SU-DHL-6 (cell line): ENCODE data around the gene EML1.
A peak's percentile ranks its signal among the peaks of the same experiment; 100 is the strongest.
"Not testable (repeated sequence)": the region's sequence is repeated elsewhere in the genome, so short reads cannot be mapped to it uniquely, and the experiment has no call there.

Source experiments
- H2AFZ ChIP-seq: fragments of 200-600 bp; sonication (generic); 2 replicates; pipeline ENCODE4 v1.6.1; 2014; ENCODE audit warnings: low read depth, mild to moderate bottlenecking, moderate library complexity, mixed read lengths, antibody characterized with exemption, low read length; ENCODE audit not compliant: severe bottlenecking
- H3F3A ChIP-seq: fragments of 200-600 bp; shearing (Covaris generic); 2 replicates; pipeline ENCODE4 v1.6.0; 2016; ENCODE audit warnings: antibody characterized with exemption, mild to moderate bottlenecking; ENCODE audit not compliant: insufficient read depth
- H3K27ac ChIP-seq: fragments of 200-600 bp; sonication (generic); 2 replicates; pipeline ENCODE4 v1.5.1; 2016; ENCODE audit warnings: low read depth, mild to moderate bottlenecking, low read length, moderate library complexity, mixed read lengths
- H3K27me3 ChIP-seq: fragments of 200-600 bp; sonication (generic), shearing (Covaris generic); 2 replicates; pipeline ENCODE4 v1.6.0; 2014; ENCODE audit warnings: mild to moderate bottlenecking, low read length
- H3K36me3 ChIP-seq: fragments of 200-600 bp; sonication (generic); 2 replicates; pipeline ENCODE4 v1.6.1; 2014; ENCODE audit warnings: mild to moderate bottlenecking, low read length, mixed read lengths
- H3K4me2 ChIP-seq: fragments of 300-600, 200-600 bp; shearing (Covaris generic), sonication (generic); 2 replicates; pipeline ENCODE4 v1.6.0; 2014; ENCODE audit warnings: low read length, low read depth, mild to moderate bottlenecking; ENCODE audit not compliant: poor library complexity, severe bottlenecking
- H3K4me3 ChIP-seq: fragments of 200-600 bp; sonication (generic); 2 replicates; pipeline ENCODE4 v1.5.1; 2014; ENCODE audit warnings: antibody characterized with exemption, low read length, mild to moderate bottlenecking, mixed read lengths; ENCODE audit not compliant: insufficient read depth, poor library complexity, severe bottlenecking
- H3K79me2 ChIP-seq: fragments of 200-600 bp; sonication (generic); 2 replicates; pipeline ENCODE4 v1.6.1; 2014; ENCODE audit warnings: mild to moderate bottlenecking, low read length, moderate library complexity; ENCODE audit not compliant: insufficient read depth
- H3K9ac ChIP-seq: fragments of 200-600 bp; sonication (generic); 2 replicates; pipeline ENCODE4 v1.7.0; 2014; ENCODE audit warnings: mild to moderate bottlenecking, low read length
- H3K9me2 ChIP-seq: fragments of 200-600 bp; sonication (generic); replicated peaks from 2 replicates; pipeline ENCODE4 v1.6.1; 2014; ENCODE audit warnings: low read length; ENCODE audit not compliant: insufficient read depth
- H3K9me3 ChIP-seq: fragments of 200-600 bp; sonication (generic); 2 replicates; pipeline ENCODE4 v1.6.1; 2014; ENCODE audit warnings: low read length, mixed read lengths; ENCODE audit not compliant: insufficient read depth
- H4K20me1 ChIP-seq: fragments of 200-600 bp; sonication (generic); 2 replicates; pipeline ENCODE4 v1.6.1; 2014; ENCODE audit warnings: low read depth, mild to moderate bottlenecking, antibody characterized with exemption, low read length, moderate library complexity, mixed read lengths
- EZH2phosphoT487 ChIP-seq: fragments of 200-600 bp; sonication (generic), shearing (Covaris generic); conservative IDR thresholded peaks from 2 replicates; pipeline ENCODE4 v1.6.1; 2018; ENCODE audit warnings: mild to moderate bottlenecking, antibody characterized with exemption, low read length, moderate library complexity, mixed read lengths
- TF ChIP-seq, protein P1 (sequence below): fragments of 200-600 bp; sonication (generic); IDR thresholded peaks from one replicate; pipeline ENCODE4 v1.5.1; 2017; ENCODE audit warnings: antibody characterized with exemption, mild to moderate bottlenecking, low read length, moderate library complexity; ENCODE audit not compliant: insufficient read depth, poor library complexity, severe bottlenecking

The EML1 gene

GRCh38 chr14:99945732-99946651, 152.8 kb downstream of the EML1 start:
- Histone ChIP-seq H3K4me3 (no peak overlapping the region), H2AFZ (no peak overlapping the region), H3K4me2 (no peak overlapping the region), H3K27ac (no peak overlapping the region), H3K27me3 (no peaks in the 10 kb centered on the region), H3F3A (no peaks in the 10 kb centered on the region), H4K20me1 (no peaks in the 10 kb centered on the region), H3K9me2 (no peaks in the 10 kb centered on the region), H3K9me3 (no peaks in the 10 kb centered on the region), H3K9ac (no peak overlapping the region), H3K36me3 (no peaks in the 10 kb centered on the region), H3K79me2 (no peaks in the 10 kb centered on the region)
- TF ChIP-seq, protein P1, sequence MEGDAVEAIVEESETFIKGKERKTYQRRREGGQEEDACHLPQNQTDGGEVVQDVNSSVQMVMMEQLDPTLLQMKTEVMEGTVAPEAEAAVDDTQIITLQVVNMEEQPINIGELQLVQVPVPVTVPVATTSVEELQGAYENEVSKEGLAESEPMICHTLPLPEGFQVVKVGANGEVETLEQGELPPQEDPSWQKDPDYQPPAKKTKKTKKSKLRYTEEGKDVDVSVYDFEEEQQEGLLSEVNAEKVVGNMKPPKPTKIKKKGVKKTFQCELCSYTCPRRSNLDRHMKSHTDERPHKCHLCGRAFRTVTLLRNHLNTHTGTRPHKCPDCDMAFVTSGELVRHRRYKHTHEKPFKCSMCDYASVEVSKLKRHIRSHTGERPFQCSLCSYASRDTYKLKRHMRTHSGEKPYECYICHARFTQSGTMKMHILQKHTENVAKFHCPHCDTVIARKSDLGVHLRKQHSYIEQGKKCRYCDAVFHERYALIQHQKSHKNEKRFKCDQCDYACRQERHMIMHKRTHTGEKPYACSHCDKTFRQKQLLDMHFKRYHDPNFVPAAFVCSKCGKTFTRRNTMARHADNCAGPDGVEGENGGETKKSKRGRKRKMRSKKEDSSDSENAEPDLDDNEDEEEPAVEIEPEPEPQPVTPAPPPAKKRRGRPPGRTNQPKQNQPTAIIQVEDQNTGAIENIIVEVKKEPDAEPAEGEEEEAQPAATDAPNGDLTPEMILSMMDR = no peak
- TF ChIP-seq EZH2phosphoT487 = no peak

- Histone ChIP-seq H3K9ac (no peak overlapping the region), H3K9me3 (no peaks in the 10 kb centered on the region), H3K9me2 (no peaks in the 10 kb centered on the region), H3K4me3 (no peak overlapping the region), H4K20me1 (no peaks in the 10 kb centered on the region), H2AFZ (no peak overlapping the region), H3K36me3 (no peaks in the 10 kb centered on the region), H3K27ac (no peak overlapping the region), H3K79me2 (no peaks in the 10 kb centered on the region), H3K27me3 (no peaks in the 10 kb centered on the region), H3K4me2 (no peak overlapping the region), H3F3A (no peaks in the 10 kb centered on the region)
- TF ChIP-seq, protein P1 = peak; percentile 98
- no peak for TF ChIP-seq EZH2phosphoT487
Observed at GRCh38 chr14:99946652-99947489, 153.7 kb downstream of the EML1 start.

GRCh38 chr14:99947695-99948094, 154.5 kb downstream of the EML1 start:
- Histone ChIP-seq H3K4me3 (no peak overlapping the region), H3K36me3 (no peaks in the 10 kb centered on the region), H3K9ac (no peak overlapping the region), H3K9me3 (no peaks in the 10 kb centered on the region), H3K79me2 (no peaks in the 10 kb centered on the region), H2AFZ (no peak overlapping the region), H3K4me2 (no peak overlapping the region), H3F3A (no peaks in the 10 kb centered on the region), H3K27ac (no peak overlapping the region), H3K27me3 (no peaks in the 10 kb centered on the region), H3K9me2 (no peaks in the 10 kb centered on the region), H4K20me1 (no peaks in the 10 kb centered on the region)
- no peak for TF ChIP-seq EZH2phosphoT487
- TF ChIP-seq, protein P1 = no peak

DNA sequence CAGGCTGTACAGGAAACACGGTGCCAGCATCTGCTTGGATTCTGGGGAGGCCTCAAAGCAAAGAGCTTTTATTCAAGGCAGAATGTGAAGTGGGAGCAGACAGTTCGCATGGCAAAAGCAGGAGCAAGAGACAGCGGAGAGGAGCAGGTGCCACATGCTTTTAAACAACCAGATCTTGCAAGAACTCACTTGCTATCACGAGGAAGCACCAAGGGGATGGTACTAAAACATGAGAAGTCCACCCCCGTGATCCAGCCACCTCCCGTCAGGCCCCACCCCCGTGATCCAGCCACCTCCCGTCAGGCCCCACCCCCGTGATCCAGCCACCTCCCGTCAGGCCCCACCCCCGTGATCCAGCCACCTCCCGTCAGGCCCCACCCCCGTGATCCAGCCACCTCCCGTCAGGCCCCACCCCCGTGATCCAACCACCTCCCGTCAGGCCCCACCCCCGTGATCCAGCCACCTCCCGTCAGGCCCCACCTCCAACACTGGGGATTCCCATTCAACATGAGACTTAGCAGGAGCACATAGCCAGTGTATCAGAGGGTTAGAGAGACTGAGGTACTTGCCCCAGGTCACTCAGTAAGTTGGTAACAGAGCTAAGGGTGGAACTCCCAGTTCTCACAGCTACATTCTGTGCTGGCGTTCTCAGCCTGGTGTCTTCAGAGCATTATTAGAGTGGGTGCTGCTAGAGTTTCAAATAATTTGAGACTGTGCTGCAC, 156.0 kb downstream of the EML1 start:
- not testable (repeated sequence) for H3F3A ChIP-seq, H3K4me3 ChIP-seq, H3K4me2 ChIP-seq, H3K9ac ChIP-seq, H3K9me2 ChIP-seq, H2AFZ ChIP-seq, H3K9me3 ChIP-seq, H3K27me3 ChIP-seq, H3K36me3 ChIP-seq, H4K20me1 ChIP-seq, H3K27ac ChIP-seq, H3K79me2 ChIP-seq
